Peyer's patch (tissue), 4 donors: Measurements from ENCODE around the gene ASPN.

ENCODE experiments used
- CTCF ChIP-seq, 6 experiments: fragments of 450-650 bp in 4 of 6; fragments of 200-600 bp in 2 of 6; sonication (generic) in 1 of 6; IDR thresholded peaks; one replicate each; pipeline ENCODE4 v1.5.1; 2017 to 2019; ENCODE audit warnings: antibody characterized with exemption in 6 of 6, mild to moderate bottlenecking in 3 of 6, moderate library complexity in 1 of 6
- POLR2A ChIP-seq, 2 donors: fragments of 450-650 bp; IDR thresholded peaks; one replicate each; pipeline ENCODE4 v1.5.1; 2017; ENCODE audit warnings: antibody characterized with exemption in 2 of 2, mild to moderate bottlenecking in 2 of 2, moderate library complexity in 2 of 2

- TF ChIP-seq CTCF (IDR thresholded peaks at IDR 0.05) (no peak), POLR2A (IDR thresholded peaks at IDR 0.05) (no peak)
These were observed 46.2 kb upstream of the ASPN start for GRCh38 chr9:92528522-92528849.
